Neuronal stem cell (in vitro differentiated cells): ENCODE results near the gene ROBO4.

Source experiments
- DNase-seq: peaks from one replicate; pipeline ENCODE4 v3.0.0-alpha.2; 2013; ENCODE audit warnings: low spot score
- H2AFZ ChIP-seq: one replicate; pipeline ENCODE4 v1.6.1; 2013; ENCODE audit warnings: mild to moderate bottlenecking, low read length, inconsistent platforms
- H2AK5ac ChIP-seq: 2 replicates; pipeline ENCODE4 v1.6.1; 2013; ENCODE audit warnings: low read depth, mild to moderate bottlenecking, inconsistent platforms, low read length, moderate library complexity, mixed read lengths
- H2BK120ac ChIP-seq: 2 replicates; pipeline ENCODE4 v1.6.1; 2013; ENCODE audit warnings: low read depth, mild to moderate bottlenecking, inconsistent platforms, low read length, moderate library complexity, mixed read lengths
- H2BK12ac ChIP-seq: one replicate; pipeline ENCODE4 v1.6.1; 2013; ENCODE audit warnings: low read length, inconsistent platforms
- H2BK15ac ChIP-seq: 2 replicates; pipeline ENCODE4 v1.6.1; 2013; ENCODE audit warnings: mild to moderate bottlenecking, low read length, inconsistent platforms, mixed read lengths
- H2BK5ac ChIP-seq: one replicate; pipeline ENCODE4 v1.6.1; 2013; ENCODE audit warnings: inconsistent platforms, mild to moderate bottlenecking, low read length, moderate library complexity
- H3K14ac ChIP-seq: one replicate; pipeline ENCODE4 v1.6.1; 2013; ENCODE audit warnings: low read length, inconsistent platforms
- H3K18ac ChIP-seq: 2 replicates; pipeline ENCODE4 v1.6.1; 2013; ENCODE audit warnings: low read length, inconsistent platforms
- H3K23ac ChIP-seq: 2 replicates; pipeline ENCODE4 v1.6.1; 2013; ENCODE audit warnings: low read depth, mild to moderate bottlenecking, mixed read lengths, low read length, inconsistent platforms; ENCODE audit not compliant: poor library complexity
- H3K27ac ChIP-seq: replicated peaks from 3 replicates; pipeline ENCODE4 v1.5.1; 2013; ENCODE audit warnings: low read length, inconsistent platforms
- H3K27me3 ChIP-seq, 3 experiments: 2 replicates each; pipeline ENCODE4 v1.6.1; 2013; ENCODE audit warnings: low read length in 3 of 3, mild to moderate bottlenecking in 2 of 3, inconsistent platforms in 1 of 3, low read depth in 1 of 3, mixed read lengths in 1 of 3, moderate library complexity in 1 of 3; ENCODE audit not compliant: control insufficient read depth in 3 of 3, insufficient read depth in 3 of 3
- H3K36me3 ChIP-seq, 2 donors: replicated peaks in 1 of 2; 2 replicates each; pipeline ENCODE4 v1.6.1; 2013; ENCODE audit warnings: low read length in 2 of 2; ENCODE audit not compliant: control insufficient read depth in 2 of 2, insufficient read depth in 2 of 2
- H3K4ac ChIP-seq: 2 replicates; pipeline ENCODE4 v1.6.1; 2013; ENCODE audit warnings: inconsistent platforms, mild to moderate bottlenecking, low read length, moderate library complexity
- H3K4me1 ChIP-seq, 2 donors: 1 replicate in 1 of 2; 2 replicates in 1 of 2; pipeline ENCODE4 v1.6.1; 2013; ENCODE audit warnings: low read length in 2 of 2, low read depth in 1 of 2; ENCODE audit not compliant: control insufficient read depth in 2 of 2, insufficient read depth in 1 of 2
- H3K4me2 ChIP-seq: one replicate; pipeline ENCODE4 v1.6.1; 2013; ENCODE audit warnings: mild to moderate bottlenecking, low read length, inconsistent platforms; ENCODE audit not compliant: insufficient read depth, poor library complexity, severe bottlenecking
- H3K4me3 ChIP-seq, 2 donors: 2 replicates each; pipeline ENCODE4 v1.5.1; 2013; ENCODE audit warnings: low read length in 2 of 2, mild to moderate bottlenecking in 2 of 2, inconsistent platforms in 1 of 2, moderate library complexity in 1 of 2
- H3K79me1 ChIP-seq: one replicate; pipeline ENCODE4 v1.6.1; 2013; ENCODE audit warnings: low read depth, mild to moderate bottlenecking, inconsistent platforms, low read length, moderate library complexity
- H3K9ac ChIP-seq: one replicate; pipeline ENCODE4 v1.6.1; 2013; ENCODE audit warnings: mild to moderate bottlenecking, low read depth, low read length, inconsistent platforms; ENCODE audit not compliant: poor library complexity
- H3K9me3 ChIP-seq, 2 donors: replicated peaks in 1 of 2; 2 replicates each; pipeline versions ENCODE3 to v1.6.1; 2013; ENCODE audit warnings: low read length in 2 of 2, mild to moderate bottlenecking in 2 of 2, inconsistent platforms in 1 of 2, low read depth in 1 of 2, mixed read lengths in 1 of 2, moderate library complexity in 1 of 2; ENCODE audit not compliant: control insufficient read depth in 2 of 2, insufficient read depth in 1 of 2
- H4K8ac ChIP-seq: one replicate; pipeline ENCODE4 v1.6.1; 2013; ENCODE audit warnings: low read depth, mild to moderate bottlenecking, inconsistent platforms, low read length, moderate library complexity
- H4K91ac ChIP-seq: one replicate; pipeline ENCODE4 v1.6.1; 2013; ENCODE audit warnings: low read length, low read depth, mild to moderate bottlenecking, inconsistent platforms; ENCODE audit not compliant: poor library complexity
- WGBS, 2 donors: extraction: QIAGEN DNeasy Blood & Tissue Kit; methylation state at CpG; one replicate each; pipeline ENCODE4 v1.1.7; 2013; ENCODE audit warnings: missing lambda C conversion rate in 2 of 2, mixed read lengths in 1 of 2; ENCODE audit not compliant: insufficient read length in 2 of 2, insufficient replicate concordance in 1 of 2; ENCODE audit errors: extremely low coverage in 2 of 2; 5-methylcytosine and 5-hydroxymethylcytosine counted together

ROBO4 gene

GRCh38 chr11:124879493-124880289 is 18.0 kb downstream of the ROBO4 start:
- H4K8ac ChIP-seq: no peak overlapping the region
- no peak for DNase-seq
- H4K91ac ChIP-seq: peak overlapping the region; percentile 3
- H3K79me1 ChIP-seq: peaks cover 2% of the 10 kb centered on the region
- H2BK5ac ChIP-seq: no peak overlapping the region
- H3K27me3 ChIP-seq: peaks cover 0 to 15% (median 12%) of the 10 kb centered on the region in 3 experiments
- peaks cover 8 to 17% of the 10 kb centered on the region in 2 donors for H3K4me1 ChIP-seq
- H3K9me3 ChIP-seq: no peaks in the 10 kb centered on the region
- peak overlapping the region; percentile 76 for H2AK5ac ChIP-seq
- H3K14ac ChIP-seq: no peak overlapping the region
- H2BK15ac ChIP-seq: no peak overlapping the region
- peak overlapping the region; percentile 73 for H3K18ac ChIP-seq
- H2BK120ac ChIP-seq: no peak overlapping the region
- no peaks in the 10 kb centered on the region for H3K36me3 ChIP-seq
- H3K23ac ChIP-seq: no peak overlapping the region
- peak overlapping the region; percentile 33 for H3K9ac ChIP-seq
- no peak overlapping the region for H3K27ac ChIP-seq
- no CpG with 5 or more reads among the region's 16 CpGs for WGBS, 2 donors
- H3K4me3 ChIP-seq: no peak overlapping the region
- no peak overlapping the region for H3K4ac ChIP-seq
- no peak overlapping the region for H3K4me2 ChIP-seq
- peak overlapping the region; percentile 78 for H2BK12ac ChIP-seq
- H2AFZ ChIP-seq: no peak overlapping the region

- no CpG with 5 or more reads among the region's 11 CpGs for WGBS, 2 donors
These were observed 18.7 kb downstream of the ROBO4 start for GRCh38 chr11:124878759-124879492.

GRCh38 chr11:124877910-124878758 is 19.5 kb downstream of the ROBO4 start:
- no peak overlapping the region for H2BK120ac ChIP-seq
- H3K79me1 ChIP-seq: peaks cover 2% of the 10 kb centered on the region
- H3K14ac ChIP-seq: no peak overlapping the region
- peaks cover 8 to 17% of the 10 kb centered on the region in 2 donors for H3K4me1 ChIP-seq
- H2BK15ac ChIP-seq: no peak overlapping the region
- no peak overlapping the region for H3K4ac ChIP-seq
- no peak overlapping the region for H4K8ac ChIP-seq
- peak overlapping the region; percentile 38 for H3K18ac ChIP-seq
- no peak overlapping the region for H4K91ac ChIP-seq
- H3K4me2 ChIP-seq: no peak overlapping the region
- H3K23ac ChIP-seq: peak overlapping the region; percentile 38
- H3K27ac ChIP-seq: no peak overlapping the region
- H2BK5ac ChIP-seq: peak overlapping the region; percentile 16
- H3K27me3 ChIP-seq: peaks cover 0 to 28% (median 20%) of the 10 kb centered on the region in 3 experiments
- WGBS, 2 donors: no CpG with 5 or more reads among the region's 17 CpGs
- no peak for DNase-seq
- no peaks in the 10 kb centered on the region for H3K36me3 ChIP-seq
- peak overlapping the region in 1 of 2 donors; percentile 10 for H3K4me3 ChIP-seq
- peak overlapping the region; percentile 100 for H2AFZ ChIP-seq
- H2BK12ac ChIP-seq: no peak overlapping the region
- H3K9me3 ChIP-seq: no peaks in the 10 kb centered on the region
- H2AK5ac ChIP-seq: peak overlapping the region; percentile 53
- H3K9ac ChIP-seq: no peak overlapping the region

More at GRCh38 chr11:124878759-124879492, 18.7 kb downstream of the ROBO4 start:
- Histone ChIP-seq H4K8ac (no peak overlapping the region), H2BK12ac (no peak overlapping the region), H3K4me2 (no peak overlapping the region), H3K79me1 (peaks cover 2% of the 10 kb centered on the region), H3K36me3 (no peaks in the 10 kb centered on the region), H4K91ac (no peak overlapping the region), H3K23ac (no peak overlapping the region), H2BK15ac (no peak overlapping the region), H2AFZ (no peak overlapping the region), H2AK5ac (no peak overlapping the region), H3K4me3 (no peak overlapping the region), H3K4me1 (peaks cover 8 to 17% of the 10 kb centered on the region in 2 donors), H3K27me3 (peaks cover 0 to 20% (median 16%) of the 10 kb centered on the region in 3 experiments), H3K9ac (no peak overlapping the region), H2BK5ac (no peak overlapping the region), H3K14ac (no peak overlapping the region), H3K9me3 (no peaks in the 10 kb centered on the region), H2BK120ac (no peak overlapping the region), H3K18ac (no peak overlapping the region), H3K27ac (no peak overlapping the region), H3K4ac (no peak overlapping the region)
- no peak for DNase-seq
